ENCODE measurements around the gene DNAH9.

Gene DNAH9

DNA sequence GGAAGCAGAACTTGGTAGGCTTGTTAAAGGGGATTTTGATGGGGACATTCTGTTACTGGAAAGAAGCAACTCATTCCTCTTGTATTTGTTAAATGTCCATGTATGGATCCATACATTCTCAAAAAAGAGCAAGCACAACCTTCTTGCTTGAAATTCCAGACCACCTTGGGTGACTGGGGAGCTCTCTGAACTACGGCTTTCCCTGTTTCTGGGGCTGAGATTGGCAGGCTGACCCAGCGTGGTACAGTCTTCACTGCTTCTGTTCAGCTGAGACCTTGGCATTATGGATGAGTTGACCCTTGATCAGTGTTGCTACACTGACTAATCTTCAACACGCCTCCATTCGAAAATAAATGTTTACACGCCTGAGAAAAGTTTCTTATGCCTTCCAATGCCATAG lies 38.5 kb downstream of the DNAH9 start:
- no peak overlapping the region for H3K4me3 ChIP-seq (ENCODE audit: insufficient read depth, low read depth, low read length, poor library complexity, severe bottlenecking)
- H3K4me1 ChIP-seq (ENCODE audit: control insufficient read depth, insufficient read depth, low read length, poor library complexity, severe bottlenecking), result no peaks in the 10 kb centered on the region
- H3K27ac ChIP-seq (ENCODE audit: insufficient read depth, low read length, poor library complexity, severe bottlenecking), result no peak overlapping the region
- H3K27me3 ChIP-seq (replicated peaks; ENCODE audit: control insufficient read depth, insufficient read depth, low read length, poor library complexity, severe bottlenecking), result no peaks in the 10 kb centered on the region
- H3K9me3 ChIP-seq (ENCODE audit: control insufficient read depth, low read length), result no peaks in the 10 kb centered on the region
- no peaks in the 10 kb centered on the region for H3K36me3 ChIP-seq (ENCODE audit: control insufficient read depth, insufficient read depth, low read length)
- no peak for DNase-seq

DNA sequence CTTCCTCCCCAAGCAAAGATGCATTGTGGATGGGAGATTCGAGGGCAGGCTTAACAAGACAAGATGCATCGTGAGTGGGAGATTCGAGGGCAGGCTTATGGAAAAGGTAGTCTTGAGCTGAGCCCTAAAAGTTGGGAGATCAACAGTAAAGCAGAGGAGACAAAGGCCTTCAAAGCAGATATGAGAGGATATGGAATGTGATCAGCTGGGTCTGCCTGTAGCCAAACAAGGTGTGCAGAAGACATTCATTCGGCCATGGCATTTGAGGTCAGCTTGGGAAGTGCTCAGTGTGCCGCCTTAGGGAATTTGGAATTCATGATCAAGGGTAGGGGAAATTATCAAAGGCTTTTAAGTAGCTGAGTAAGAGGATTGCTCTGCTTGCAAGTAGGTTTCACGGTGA lies 39.5 kb downstream of the DNAH9 start:
- H3K9me3 ChIP-seq (ENCODE audit: control insufficient read depth, low read length), result no peaks in the 10 kb centered on the region

DNA sequence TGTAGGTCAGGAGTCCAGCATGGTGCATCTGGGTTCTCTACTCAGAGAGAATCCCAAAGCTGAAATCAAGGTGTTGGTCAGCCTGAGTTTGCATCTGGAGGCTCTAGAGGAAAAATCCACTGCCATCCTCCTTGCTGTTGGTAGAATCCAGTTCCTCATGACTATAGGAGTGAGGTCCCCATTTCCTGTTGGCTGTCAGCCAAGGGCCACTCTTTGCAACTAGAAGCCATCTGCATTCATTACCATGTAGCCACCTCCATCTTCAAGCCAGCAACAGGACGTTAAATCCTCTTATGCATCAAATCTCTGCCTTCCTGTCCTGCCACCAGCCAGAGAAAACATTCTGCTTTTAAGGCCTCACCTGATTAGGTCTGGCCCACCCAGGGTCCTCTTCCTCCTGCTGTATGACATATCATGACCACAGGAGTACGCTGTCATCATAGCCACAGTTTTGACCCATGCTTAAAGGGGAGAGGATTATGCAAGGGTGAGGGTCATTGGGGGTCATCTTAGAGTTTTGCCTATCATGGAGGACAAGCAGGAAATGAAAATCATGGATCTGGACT lies 40.5 kb downstream of the DNAH9 start:
- Histone ChIP-seq H3K27ac (ENCODE audit: insufficient read depth, low read length, poor library complexity, severe bottlenecking) (no peak overlapping the region), H3K4me3 (ENCODE audit: insufficient read depth, low read depth, low read length, poor library complexity, severe bottlenecking) (no peak overlapping the region), H3K36me3 (ENCODE audit: control insufficient read depth, insufficient read depth, low read length) (no peaks in the 10 kb centered on the region), H3K27me3 (replicated peaks; ENCODE audit: control insufficient read depth, insufficient read depth, low read length, poor library complexity, severe bottlenecking) (no peaks in the 10 kb centered on the region), H3K4me1 (ENCODE audit: control insufficient read depth, insufficient read depth, low read length, poor library complexity, severe bottlenecking) (no peaks in the 10 kb centered on the region), H3K9me3 (ENCODE audit: control insufficient read depth, low read length) (no peaks in the 10 kb centered on the region)
- no peak for DNase-seq

More for the DNA sequence above, 39.5 kb downstream of the DNAH9 start:
- Histone ChIP-seq H3K36me3 (ENCODE audit: control insufficient read depth, insufficient read depth, low read length) (no peaks in the 10 kb centered on the region), H3K27me3 (replicated peaks; ENCODE audit: control insufficient read depth, insufficient read depth, low read length, poor library complexity, severe bottlenecking) (no peaks in the 10 kb centered on the region), H3K4me3 (ENCODE audit: insufficient read depth, low read depth, low read length, poor library complexity, severe bottlenecking) (no peak overlapping the region), H3K27ac (ENCODE audit: insufficient read depth, low read length, poor library complexity, severe bottlenecking) (no peak overlapping the region), H3K4me1 (ENCODE audit: control insufficient read depth, insufficient read depth, low read length, poor library complexity, severe bottlenecking) (no peaks in the 10 kb centered on the region)
- DNase-seq, result no peak

DNA sequence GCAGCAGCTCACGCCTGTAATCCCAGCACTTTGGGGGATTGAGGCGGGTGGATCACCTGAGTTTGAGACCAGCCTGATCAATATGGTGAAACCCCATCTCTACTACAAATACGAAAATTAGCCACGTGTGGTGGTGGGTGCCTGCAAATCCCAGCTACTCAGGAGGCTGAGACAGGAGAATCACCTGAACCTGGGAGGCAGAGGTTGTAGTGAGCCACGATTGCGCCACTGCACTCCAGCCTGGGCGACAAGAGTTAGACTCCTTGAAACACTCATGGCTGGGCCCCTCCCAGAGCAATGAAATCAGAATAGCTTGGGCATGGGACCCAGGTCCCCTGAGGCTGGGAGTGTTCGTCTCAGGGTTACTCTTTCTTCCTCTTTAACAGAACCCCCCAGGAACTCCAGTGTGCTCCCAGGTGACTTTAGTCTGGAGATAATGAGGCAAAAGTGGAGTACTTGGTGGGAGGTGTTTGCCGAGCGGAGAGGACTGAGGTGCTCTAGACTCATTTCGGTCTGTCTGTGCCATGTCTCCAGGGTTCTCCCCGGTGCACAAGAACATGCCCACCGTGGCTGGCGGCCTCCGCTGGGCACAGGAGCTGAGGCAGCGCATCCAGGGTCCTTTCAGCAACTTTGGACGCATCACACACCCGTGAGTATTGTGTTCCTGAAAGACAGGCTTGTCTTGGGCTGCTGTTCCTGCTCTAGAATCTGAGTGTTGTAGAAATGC lies 41.6 kb downstream of the DNAH9 start:
- no peaks in the 10 kb centered on the region for H3K36me3 ChIP-seq (ENCODE audit: control insufficient read depth, insufficient read depth, low read length)
- no peak overlapping the region for H3K27ac ChIP-seq (ENCODE audit: insufficient read depth, low read length, poor library complexity, severe bottlenecking)
- H3K27me3 ChIP-seq (replicated peaks; ENCODE audit: control insufficient read depth, insufficient read depth, low read length, poor library complexity, severe bottlenecking), result no peaks in the 10 kb centered on the region
- no peaks in the 10 kb centered on the region for H3K9me3 ChIP-seq (ENCODE audit: control insufficient read depth, low read length)
- no peaks in the 10 kb centered on the region for H3K4me1 ChIP-seq (ENCODE audit: control insufficient read depth, insufficient read depth, low read length, poor library complexity, severe bottlenecking)
- DNase-seq, result no peak
- no peak overlapping the region for H3K4me3 ChIP-seq (ENCODE audit: insufficient read depth, low read depth, low read length, poor library complexity, severe bottlenecking)

DNA sequence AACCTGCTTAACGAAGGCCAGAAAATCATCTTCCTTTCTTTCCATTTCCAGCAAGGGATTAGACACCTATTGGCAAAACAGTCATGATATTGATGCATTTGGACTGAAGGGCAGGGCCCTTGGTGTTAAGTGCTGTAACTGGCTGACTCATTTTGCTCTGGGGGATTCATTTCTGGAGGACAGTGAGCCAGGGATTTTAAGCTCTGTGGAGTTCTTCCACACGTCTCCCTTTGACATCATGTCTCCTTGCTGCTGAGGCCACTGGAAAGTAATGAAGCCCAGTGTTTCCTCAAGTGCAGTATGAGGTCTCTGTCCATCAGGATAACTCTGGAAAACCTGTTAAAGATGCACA lies 42.2 kb downstream of the DNAH9 start:
- Histone ChIP-seq H3K4me3 (ENCODE audit: insufficient read depth, low read depth, low read length, poor library complexity, severe bottlenecking) (no peak overlapping the region), H3K27me3 (replicated peaks; ENCODE audit: control insufficient read depth, insufficient read depth, low read length, poor library complexity, severe bottlenecking) (no peaks in the 10 kb centered on the region), H3K36me3 (ENCODE audit: control insufficient read depth, insufficient read depth, low read length) (no peaks in the 10 kb centered on the region), H3K27ac (ENCODE audit: insufficient read depth, low read length, poor library complexity, severe bottlenecking) (no peak overlapping the region), H3K9me3 (ENCODE audit: control insufficient read depth, low read length) (no peaks in the 10 kb centered on the region), H3K4me1 (ENCODE audit: control insufficient read depth, insufficient read depth, low read length, poor library complexity, severe bottlenecking) (no peaks in the 10 kb centered on the region)
- DNase-seq, result no peak

DNA sequence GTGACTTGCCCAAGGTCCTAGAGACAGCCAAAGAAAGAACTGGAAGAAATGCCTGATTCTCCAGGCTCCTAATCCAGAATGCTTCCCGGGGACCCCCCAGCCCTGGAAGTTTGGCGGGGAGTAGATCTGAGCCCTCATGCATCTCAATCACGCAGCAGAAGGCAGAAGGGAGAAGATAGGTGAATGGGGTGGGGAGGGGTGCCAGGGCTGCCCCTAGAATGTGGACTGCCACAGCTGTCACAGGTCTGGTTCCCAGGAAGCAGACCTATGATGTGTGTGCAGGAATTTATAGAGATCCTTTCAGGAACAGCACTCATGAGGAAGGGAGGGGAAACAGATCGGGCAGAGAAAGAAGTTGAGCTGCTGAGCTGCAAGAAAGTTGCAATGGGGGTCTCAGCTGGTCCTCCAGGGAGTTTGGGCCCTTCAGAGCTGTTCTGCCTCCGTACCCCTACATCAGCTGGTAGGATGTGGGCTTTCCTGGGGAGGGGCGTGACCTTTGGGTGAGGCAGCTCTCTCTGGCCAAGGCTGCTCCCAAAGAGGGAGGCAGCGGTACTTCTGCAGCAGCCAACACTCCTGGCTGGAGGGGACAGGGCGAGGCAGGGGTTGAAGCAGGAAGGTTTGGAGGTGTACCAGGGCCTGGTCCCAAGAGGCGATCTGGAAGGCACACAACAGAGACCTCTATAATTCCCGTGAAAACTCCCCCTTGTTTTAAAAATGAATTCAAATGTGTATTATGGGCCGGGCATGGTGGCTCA lies 43.4 kb downstream of the DNAH9 start:
- H3K9me3 ChIP-seq (ENCODE audit: control insufficient read depth, low read length), result no peaks in the 10 kb centered on the region
- DNase-seq, result no peak
- no peak overlapping the region for H3K4me3 ChIP-seq (ENCODE audit: insufficient read depth, low read depth, low read length, poor library complexity, severe bottlenecking)
- H3K27ac ChIP-seq (ENCODE audit: insufficient read depth, low read length, poor library complexity, severe bottlenecking), result no peak overlapping the region
- no peaks in the 10 kb centered on the region for H3K36me3 ChIP-seq (ENCODE audit: control insufficient read depth, insufficient read depth, low read length)
- no peaks in the 10 kb centered on the region for H3K27me3 ChIP-seq (replicated peaks; ENCODE audit: control insufficient read depth, insufficient read depth, low read length, poor library complexity, severe bottlenecking)
- no peaks in the 10 kb centered on the region for H3K4me1 ChIP-seq (ENCODE audit: control insufficient read depth, insufficient read depth, low read length, poor library complexity, severe bottlenecking)

DNA sequence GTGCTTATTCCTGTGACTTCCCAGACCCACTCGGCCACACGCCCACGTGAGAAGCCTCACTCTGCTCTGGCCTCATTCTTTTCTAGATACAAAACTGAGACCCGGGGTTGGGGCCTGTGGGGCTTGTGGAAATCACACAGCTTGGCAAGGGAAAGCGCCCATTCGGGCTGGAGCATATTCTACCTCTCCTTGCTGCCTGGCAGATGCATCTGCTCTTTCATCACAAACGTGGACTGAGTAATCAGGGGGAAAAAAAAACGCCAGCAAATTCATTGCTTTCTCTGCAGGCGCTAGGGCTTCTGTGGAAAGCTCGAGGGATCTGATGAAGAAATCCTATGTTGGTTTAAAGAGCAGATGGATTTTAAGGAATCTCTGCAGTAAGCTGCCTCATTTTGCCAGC lies 44.4 kb downstream of the DNAH9 start:
- Histone ChIP-seq H3K4me1 (ENCODE audit: control insufficient read depth, insufficient read depth, low read length, poor library complexity, severe bottlenecking) (no peaks in the 10 kb centered on the region), H3K27ac (ENCODE audit: insufficient read depth, low read length, poor library complexity, severe bottlenecking) (no peak overlapping the region), H3K27me3 (replicated peaks; ENCODE audit: control insufficient read depth, insufficient read depth, low read length, poor library complexity, severe bottlenecking) (no peaks in the 10 kb centered on the region), H3K36me3 (ENCODE audit: control insufficient read depth, insufficient read depth, low read length) (no peaks in the 10 kb centered on the region), H3K4me3 (ENCODE audit: insufficient read depth, low read depth, low read length, poor library complexity, severe bottlenecking) (no peak overlapping the region), H3K9me3 (ENCODE audit: control insufficient read depth, low read length) (no peaks in the 10 kb centered on the region)
- no peak for DNase-seq

DNA sequence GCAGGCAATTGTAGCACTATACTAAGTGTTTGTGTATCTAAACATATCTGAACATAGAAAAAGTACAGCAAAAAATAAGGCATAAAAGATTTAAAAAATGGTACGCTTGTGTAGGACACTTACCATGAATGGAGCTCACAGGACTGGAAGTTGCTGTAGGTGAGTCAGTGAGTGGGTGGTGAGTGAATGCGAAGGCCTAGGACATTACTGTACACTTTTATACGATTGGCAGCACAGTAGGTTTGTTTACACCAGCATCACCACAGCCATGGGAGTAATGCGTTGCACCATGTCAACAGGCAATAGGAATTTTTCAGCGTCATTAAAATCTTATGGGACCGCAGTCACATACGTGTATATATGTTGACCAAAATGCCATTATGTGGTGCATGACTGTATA lies 45.6 kb downstream of the DNAH9 start:
- Histone ChIP-seq H3K9me3 (ENCODE audit: control insufficient read depth, low read length) (no peaks in the 10 kb centered on the region), H3K36me3 (ENCODE audit: control insufficient read depth, insufficient read depth, low read length) (no peaks in the 10 kb centered on the region), H3K4me1 (ENCODE audit: control insufficient read depth, insufficient read depth, low read length, poor library complexity, severe bottlenecking) (no peaks in the 10 kb centered on the region), H3K27me3 (replicated peaks; ENCODE audit: control insufficient read depth, insufficient read depth, low read length, poor library complexity, severe bottlenecking) (no peaks in the 10 kb centered on the region), H3K27ac (ENCODE audit: insufficient read depth, low read length, poor library complexity, severe bottlenecking) (no peak overlapping the region), H3K4me3 (ENCODE audit: insufficient read depth, low read depth, low read length, poor library complexity, severe bottlenecking) (no peak overlapping the region)
- no peak for DNase-seq

DNA sequence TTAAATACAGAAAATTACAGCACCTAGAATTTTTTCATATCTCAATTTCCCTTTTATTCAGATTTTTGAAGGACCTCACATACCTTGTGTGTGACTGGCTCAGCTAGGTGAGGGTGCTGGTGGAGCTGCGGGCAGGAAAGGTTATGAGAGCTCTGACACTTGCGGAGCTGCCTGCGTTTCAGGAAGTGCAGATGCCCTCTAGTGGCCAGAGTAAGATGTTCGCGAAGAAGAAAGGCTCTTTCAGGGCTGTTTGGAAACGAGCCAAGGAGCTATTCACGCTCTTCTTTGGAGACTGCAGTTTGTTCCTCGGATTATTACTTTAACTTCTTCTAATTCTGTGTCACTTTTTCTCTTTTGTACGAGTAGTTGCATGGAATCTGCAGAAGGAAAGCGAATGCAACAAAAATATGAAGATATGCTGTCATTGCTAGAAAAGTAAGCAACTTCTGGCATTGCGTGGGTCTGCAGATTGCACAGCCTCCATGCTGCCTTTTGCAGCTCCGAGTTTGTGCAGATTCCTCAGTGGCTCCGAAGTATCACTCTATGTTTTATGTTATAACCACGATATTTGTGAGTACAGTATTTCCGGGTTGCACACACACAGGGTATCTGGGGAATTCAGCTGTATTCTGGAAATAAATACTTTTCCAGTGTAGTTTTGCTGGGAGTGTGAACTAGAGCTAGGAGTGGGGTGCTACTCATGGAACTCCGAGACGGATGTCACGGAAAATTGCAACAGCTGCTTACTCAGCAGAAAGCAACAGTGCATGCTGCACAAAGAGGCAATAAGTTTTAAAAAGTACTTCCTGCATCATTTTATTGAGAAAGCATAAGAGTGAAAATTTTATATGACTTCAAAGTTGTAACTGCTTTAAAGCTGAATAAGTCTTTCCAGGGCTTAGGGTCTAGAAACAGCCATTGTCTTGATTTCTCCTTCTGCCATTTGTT lies 46.3 kb downstream of the DNAH9 start:
- no peaks in the 10 kb centered on the region for H3K36me3 ChIP-seq (ENCODE audit: control insufficient read depth, insufficient read depth, low read length)
- H3K4me1 ChIP-seq (ENCODE audit: control insufficient read depth, insufficient read depth, low read length, poor library complexity, severe bottlenecking), result no peaks in the 10 kb centered on the region
- H3K9me3 ChIP-seq (ENCODE audit: control insufficient read depth, low read length), result no peaks in the 10 kb centered on the region
- no peaks in the 10 kb centered on the region for H3K27me3 ChIP-seq (replicated peaks; ENCODE audit: control insufficient read depth, insufficient read depth, low read length, poor library complexity, severe bottlenecking)
- no peak overlapping the region for H3K4me3 ChIP-seq (ENCODE audit: insufficient read depth, low read depth, low read length, poor library complexity, severe bottlenecking)
- H3K27ac ChIP-seq (ENCODE audit: insufficient read depth, low read length, poor library complexity, severe bottlenecking), result no peak overlapping the region
- DNase-seq, result no peak
